Astrocyte (in vitro differentiated cells and primary cell): ENCODE data around the gene TRIAP1. TPM values are rescaled to one million over a fixed set of nuclear protein-coding genes. Genes with fewer than 3 reads are reported as not detected.

Source experiments
- DNase-seq: peaks from one replicate; pipeline ENCODE4 v3.0.0-alpha.2; 2010; ENCODE audit warnings: low read depth
- FAIRE-seq: peaks from 2 replicates; lab custom pipeline; 2011; peaks lifted over from hg19 to GRCh38; lab: Jason Lieb, UNC
- H2AFZ ChIP-seq: 2 replicates; pipeline ENCODE4 v1.6.0; 2012; ENCODE audit warnings: low read depth, low read length, inconsistent platforms
- H3K27ac ChIP-seq: 2 replicates; pipeline ENCODE4 v1.5.1; 2011; ENCODE audit warnings: low read depth, low read length, inconsistent platforms
- H3K27me3 ChIP-seq: 2 replicates; pipeline ENCODE4 v1.6.0; 2011; ENCODE audit warnings: low read length, inconsistent platforms; ENCODE audit not compliant: insufficient read depth
- H3K36me3 ChIP-seq: 2 replicates; pipeline ENCODE4 v1.5.1; 2011; ENCODE audit warnings: low read length, inconsistent platforms; ENCODE audit not compliant: insufficient read depth
- H3K4me1 ChIP-seq: 2 replicates; pipeline ENCODE4 v1.5.1; 2011; ENCODE audit warnings: low read length, inconsistent platforms; ENCODE audit not compliant: insufficient read depth
- H3K4me2 ChIP-seq: 2 replicates; pipeline ENCODE4 v1.6.0; 2012; ENCODE audit warnings: low read length, inconsistent platforms
- H3K4me3 ChIP-seq: 2 replicates; pipeline ENCODE4 v1.5.1; 2011; ENCODE audit warnings: low read depth, mild to moderate bottlenecking, low read length, inconsistent platforms; ENCODE audit not compliant: insufficient read depth
- H3K79me2 ChIP-seq: 2 replicates; pipeline ENCODE4 v1.6.0; 2012; ENCODE audit warnings: mild to moderate bottlenecking, low read length, inconsistent platforms; ENCODE audit not compliant: insufficient read depth
- H3K9ac ChIP-seq: 2 replicates; pipeline ENCODE4 v1.6.0; 2012; ENCODE audit warnings: mild to moderate bottlenecking, low read length, inconsistent platforms
- H3K9me3 ChIP-seq: 2 replicates; pipeline ENCODE4 v1.5.1; 2012; ENCODE audit warnings: low read depth, mild to moderate bottlenecking, low read length, inconsistent platforms; ENCODE audit not compliant: insufficient read depth
- H4K20me1 ChIP-seq: 2 replicates; pipeline ENCODE4 v1.6.0; 2012; ENCODE audit warnings: low read length, inconsistent platforms; ENCODE audit not compliant: insufficient read depth
- H3K27ac Mint-ChIP-seq: one replicate; pipeline ENCODE4 v1.8.0; 2021; ENCODE audit warnings: mild to moderate bottlenecking, mixed read lengths; ENCODE audit not compliant: unreplicated experiment
- H3K27me3 Mint-ChIP-seq: one replicate; pipeline ENCODE4 v1.8.0; 2021; ENCODE audit warnings: low read depth, mixed read lengths; ENCODE audit not compliant: unreplicated experiment
- H3K36me3 Mint-ChIP-seq: one replicate; pipeline ENCODE4 v1.8.0; 2021; ENCODE audit warnings: low read depth, mixed read lengths; ENCODE audit not compliant: unreplicated experiment
- H3K4me1 Mint-ChIP-seq: one replicate; pipeline ENCODE4 v1.8.0; 2021; ENCODE audit warnings: low read depth, mixed read lengths; ENCODE audit not compliant: unreplicated experiment
- H3K4me3 Mint-ChIP-seq: one replicate; pipeline ENCODE4 v1.8.0; 2021; ENCODE audit warnings: mild to moderate bottlenecking, moderate library complexity, mixed read lengths; ENCODE audit not compliant: unreplicated experiment
- H3K9me3 Mint-ChIP-seq: one replicate; pipeline ENCODE4 v1.8.0; 2021; ENCODE audit warnings: mild to moderate bottlenecking, mixed read lengths; ENCODE audit not compliant: unreplicated experiment
- EZH2 ChIP-seq: IDR thresholded peaks from 2 replicates; pipeline ENCODE4 v1.6.1; 2012; ENCODE audit warnings: mild to moderate bottlenecking, low read length, inconsistent platforms; ENCODE audit not compliant: insufficient read depth
- total RNA-seq: library from RNA; stranded (reverse); gene quantifications from 2 replicates; pipeline ENCODE4 v1.2.1, GENCODE V29; 2021
- TF ChIP-seq, protein P1 (sequence below): IDR thresholded peaks from 2 replicates; pipeline ENCODE4 v1.5.1; 2011; ENCODE audit warnings: low read depth, mild to moderate bottlenecking, inconsistent platforms, low read length, moderate library complexity; ENCODE audit not compliant: insufficient read depth

Gene TRIAP1
- total RNA-seq, 1 donor from 2014 or later: 54.0 TPM

DNA sequence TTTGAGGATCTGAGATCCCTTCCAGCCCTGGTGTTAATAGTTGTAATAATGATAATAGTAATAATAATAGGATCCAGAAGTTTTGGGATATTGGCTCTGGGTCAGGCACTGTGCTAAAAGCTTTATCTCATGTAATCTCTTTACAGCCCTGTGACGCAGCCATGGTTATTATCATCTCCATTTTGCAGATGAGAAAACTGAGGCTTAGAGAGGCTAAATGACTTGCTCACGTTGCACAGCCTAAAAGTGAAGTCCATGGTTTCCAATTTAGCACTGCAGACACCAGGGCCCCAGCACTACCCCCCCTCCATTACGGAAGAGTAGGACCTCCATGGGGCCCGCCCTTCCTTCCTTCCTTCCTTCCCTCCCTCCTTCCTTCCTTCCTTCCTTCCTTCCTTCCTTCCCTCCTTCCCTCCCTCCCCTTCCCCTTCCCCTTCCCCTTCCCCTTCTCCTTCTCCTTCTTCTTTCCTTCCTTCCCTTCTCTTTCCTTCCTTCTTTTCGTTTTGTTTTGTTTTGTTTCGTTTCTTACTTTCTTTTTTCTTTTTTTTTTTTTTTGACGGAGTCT, 23.2 kb downstream of the TRIAP1 start:
- Mint-ChIP-seq H3K27ac (no peak overlapping the region), H3K4me3 (no peak overlapping the region), H3K27me3 (peaks cover 4% of the 10 kb centered on the region), H3K36me3 (no peaks in the 10 kb centered on the region), H3K9me3 (no peaks in the 10 kb centered on the region), H3K4me1 (no peaks in the 10 kb centered on the region)
- Histone ChIP-seq H3K9me3 (no peaks in the 10 kb centered on the region), H3K27ac (no peak overlapping the region), H3K4me3 (no peak overlapping the region), H3K4me1 (no peaks in the 10 kb centered on the region), H3K4me2 (no peak overlapping the region), H2AFZ (no peak overlapping the region), H3K9ac (no peak overlapping the region), H3K36me3 (no peaks in the 10 kb centered on the region), H4K20me1 (no peaks in the 10 kb centered on the region), H3K27me3 (no peaks in the 10 kb centered on the region), H3K79me2 (no peaks in the 10 kb centered on the region)
- no peak for DNase-seq
- FAIRE-seq: no peak
- TF ChIP-seq EZH2: no peak
- TF ChIP-seq, protein P1, sequence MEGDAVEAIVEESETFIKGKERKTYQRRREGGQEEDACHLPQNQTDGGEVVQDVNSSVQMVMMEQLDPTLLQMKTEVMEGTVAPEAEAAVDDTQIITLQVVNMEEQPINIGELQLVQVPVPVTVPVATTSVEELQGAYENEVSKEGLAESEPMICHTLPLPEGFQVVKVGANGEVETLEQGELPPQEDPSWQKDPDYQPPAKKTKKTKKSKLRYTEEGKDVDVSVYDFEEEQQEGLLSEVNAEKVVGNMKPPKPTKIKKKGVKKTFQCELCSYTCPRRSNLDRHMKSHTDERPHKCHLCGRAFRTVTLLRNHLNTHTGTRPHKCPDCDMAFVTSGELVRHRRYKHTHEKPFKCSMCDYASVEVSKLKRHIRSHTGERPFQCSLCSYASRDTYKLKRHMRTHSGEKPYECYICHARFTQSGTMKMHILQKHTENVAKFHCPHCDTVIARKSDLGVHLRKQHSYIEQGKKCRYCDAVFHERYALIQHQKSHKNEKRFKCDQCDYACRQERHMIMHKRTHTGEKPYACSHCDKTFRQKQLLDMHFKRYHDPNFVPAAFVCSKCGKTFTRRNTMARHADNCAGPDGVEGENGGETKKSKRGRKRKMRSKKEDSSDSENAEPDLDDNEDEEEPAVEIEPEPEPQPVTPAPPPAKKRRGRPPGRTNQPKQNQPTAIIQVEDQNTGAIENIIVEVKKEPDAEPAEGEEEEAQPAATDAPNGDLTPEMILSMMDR: no peak

DNA sequence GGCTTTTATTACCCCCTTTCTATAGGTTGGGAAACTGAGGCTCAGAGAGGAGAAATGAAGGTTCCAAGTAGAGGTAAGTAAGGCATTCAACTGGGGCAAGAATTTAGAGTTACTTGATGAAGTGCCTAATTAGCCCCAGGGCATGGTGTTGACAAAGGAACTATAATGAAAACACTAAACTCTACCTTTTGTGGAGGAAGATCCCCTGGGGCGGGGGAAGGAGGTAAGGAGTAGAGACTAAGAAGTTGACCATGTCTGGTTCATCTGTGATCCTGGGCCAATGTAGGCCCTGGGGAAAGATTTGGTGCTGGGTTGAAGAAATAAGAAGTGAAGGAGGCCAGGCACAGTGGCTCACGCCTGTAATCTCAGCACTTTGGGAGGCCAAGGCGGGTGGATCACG, 24.5 kb downstream of the TRIAP1 start:
- TF ChIP-seq, protein P1: no peak
- TF ChIP-seq EZH2: no peak
- H4K20me1 ChIP-seq: no peaks in the 10 kb centered on the region
- Mint-ChIP-seq H3K4me1 (no peaks in the 10 kb centered on the region), H3K27me3 (peaks cover 7% of the 10 kb centered on the region), H3K36me3 (no peaks in the 10 kb centered on the region), H3K9me3 (no peaks in the 10 kb centered on the region), H3K4me3 (no peak overlapping the region), H3K27ac (no peak overlapping the region)
- no peaks in the 10 kb centered on the region for H3K79me2 ChIP-seq
- H3K4me3 ChIP-seq: no peak overlapping the region
- no peak overlapping the region for H3K4me2 ChIP-seq
- H3K9ac ChIP-seq: no peak overlapping the region
- DNase-seq (no peak), FAIRE-seq (no peak)
- H3K36me3 ChIP-seq: no peaks in the 10 kb centered on the region
- no peaks in the 10 kb centered on the region for H3K4me1 ChIP-seq
- no peak overlapping the region for H2AFZ ChIP-seq
- no peaks in the 10 kb centered on the region for H3K9me3 ChIP-seq
- H3K27ac ChIP-seq: no peak overlapping the region
- no peaks in the 10 kb centered on the region for H3K27me3 ChIP-seq

DNA sequence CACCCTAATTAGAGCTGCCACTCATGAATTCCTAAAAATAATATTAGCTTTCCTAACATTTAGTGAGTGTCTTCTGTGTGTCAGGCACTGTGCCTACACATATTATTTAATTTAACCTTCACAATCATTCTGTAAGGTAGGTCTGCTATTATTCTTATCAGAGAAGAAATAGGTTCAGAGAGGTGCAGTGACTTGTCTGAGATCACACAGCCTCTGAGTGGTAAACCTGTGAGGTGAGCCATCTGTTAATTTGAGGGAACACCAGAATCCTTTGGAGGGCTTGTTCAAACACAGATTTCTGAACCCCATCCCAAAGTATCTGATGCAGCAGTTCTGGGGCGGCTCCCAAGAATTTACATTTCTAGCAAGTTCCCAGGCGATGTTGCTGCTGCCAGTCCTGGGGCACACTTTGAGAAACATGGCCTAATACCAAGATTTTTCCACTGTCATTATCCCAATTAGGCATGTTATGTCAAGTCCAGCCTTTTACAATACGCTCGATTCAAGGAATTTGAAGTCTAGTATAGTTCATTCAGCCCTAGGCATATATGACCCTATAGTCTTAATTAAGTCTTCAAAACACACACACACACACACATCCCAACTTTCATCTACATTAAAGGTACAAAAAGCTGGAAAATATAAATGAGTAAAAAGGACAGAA, 28.1 kb downstream of the TRIAP1 start:
- no peak overlapping the region for H2AFZ ChIP-seq
- no peaks in the 10 kb centered on the region for H3K9me3 ChIP-seq
- Mint-ChIP-seq H3K27me3 (peaks cover 10% of the 10 kb centered on the region), H3K9me3 (no peaks in the 10 kb centered on the region), H3K36me3 (no peaks in the 10 kb centered on the region), H3K4me1 (peaks cover 1% of the 10 kb centered on the region), H3K27ac (no peak overlapping the region), H3K4me3 (no peak overlapping the region)
- no peak overlapping the region for H3K4me2 ChIP-seq
- no peak overlapping the region for H3K4me3 ChIP-seq
- H3K27me3 ChIP-seq: no peaks in the 10 kb centered on the region
- H3K36me3 ChIP-seq: no peaks in the 10 kb centered on the region
- TF ChIP-seq EZH2: no peak
- TF ChIP-seq, protein P1: no peak
- no peak for FAIRE-seq
- DNase-seq: no peak
- no peak overlapping the region for H3K27ac ChIP-seq
- H4K20me1 ChIP-seq: no peaks in the 10 kb centered on the region
- H3K9ac ChIP-seq: no peak overlapping the region
- H3K4me1 ChIP-seq: no peaks in the 10 kb centered on the region
- no peaks in the 10 kb centered on the region for H3K79me2 ChIP-seq
